Measurements from ENCODE around the gene VPS33B. TPM values are rescaled to one million over a fixed set of nuclear protein-coding genes. Genes with fewer than 3 reads are reported as not detected.
A peak's percentile ranks its signal among the peaks of the same experiment; 100 is the strongest.

The VPS33B gene

GRCh38 chr15:90955624-90956273 lies 66.6 kb downstream of the VPS33B start:
- H3K36me3 ChIP-seq (ENCODE audit: insufficient read depth, low read length): peaks cover 33% of the 10 kb centered on the region
- peak overlapping the region; percentile 96 for H3K9ac ChIP-seq (ENCODE audit: low read depth, low read length)
- peak overlapping the region; percentile 87 for H3K4me3 ChIP-seq (ENCODE audit: low read length)

GRCh38 chr15:90954712-90955623 lies 67.4 kb downstream of the VPS33B start, which contains the start of gene RCCD1:
Gene RCCD1 (plus strand): TSS chr15:90954884. CDS start chr15:90956735, 1,851 bp downstream.
- H3K4me1 ChIP-seq (ENCODE audit: control insufficient read depth, insufficient read depth, low read length): peaks cover 36% of the 10 kb centered on the region
- H3K9me3 ChIP-seq (replicated peaks; ENCODE audit: low read length): no peaks in the 10 kb centered on the region
- H3K4me3 ChIP-seq (ENCODE audit: low read length): peak within 1 kb of the TSS; percentile 87
- peak within 1 kb of the TSS; percentile 96 for H3K4me2 ChIP-seq (ENCODE audit: low read length)
- H3K36me3 ChIP-seq (ENCODE audit: insufficient read depth, low read length): peaks cover 39% of the 10 kb centered on the region
- no peaks in the 10 kb centered on the region for H3K27me3 ChIP-seq (ENCODE audit: control insufficient read depth, insufficient read depth, low read length)
- H3K9ac ChIP-seq (ENCODE audit: low read depth, low read length): peak within 1 kb of the TSS; percentile 96

More at GRCh38 chr15:90955624-90956273, 66.6 kb downstream of the VPS33B start:
- Histone ChIP-seq H3K4me2 (ENCODE audit: low read length) (peak overlapping the region; percentile 96), H3K27me3 (ENCODE audit: control insufficient read depth, insufficient read depth, low read length) (no peaks in the 10 kb centered on the region), H3K4me1 (ENCODE audit: control insufficient read depth, insufficient read depth, low read length) (peaks cover 43% of the 10 kb centered on the region), H3K9me3 (replicated peaks; ENCODE audit: low read length) (no peaks in the 10 kb centered on the region)

GRCh38 chr15:90953947-90954711 lies 68.3 kb downstream of the VPS33B start:
- Histone ChIP-seq H3K4me1 (ENCODE audit: control insufficient read depth, insufficient read depth, low read length) (peaks cover 37% of the 10 kb centered on the region), H3K36me3 (ENCODE audit: insufficient read depth, low read length) (peaks cover 45% of the 10 kb centered on the region), H3K9ac (ENCODE audit: low read depth, low read length) (peak overlapping the region; percentile 96), H3K27me3 (ENCODE audit: control insufficient read depth, insufficient read depth, low read length) (no peaks in the 10 kb centered on the region), H3K9me3 (replicated peaks; ENCODE audit: low read length) (no peaks in the 10 kb centered on the region), H3K4me2 (ENCODE audit: low read length) (peak overlapping the region; percentile 96), H3K4me3 (ENCODE audit: low read length) (no peak overlapping the region)

DNA sequence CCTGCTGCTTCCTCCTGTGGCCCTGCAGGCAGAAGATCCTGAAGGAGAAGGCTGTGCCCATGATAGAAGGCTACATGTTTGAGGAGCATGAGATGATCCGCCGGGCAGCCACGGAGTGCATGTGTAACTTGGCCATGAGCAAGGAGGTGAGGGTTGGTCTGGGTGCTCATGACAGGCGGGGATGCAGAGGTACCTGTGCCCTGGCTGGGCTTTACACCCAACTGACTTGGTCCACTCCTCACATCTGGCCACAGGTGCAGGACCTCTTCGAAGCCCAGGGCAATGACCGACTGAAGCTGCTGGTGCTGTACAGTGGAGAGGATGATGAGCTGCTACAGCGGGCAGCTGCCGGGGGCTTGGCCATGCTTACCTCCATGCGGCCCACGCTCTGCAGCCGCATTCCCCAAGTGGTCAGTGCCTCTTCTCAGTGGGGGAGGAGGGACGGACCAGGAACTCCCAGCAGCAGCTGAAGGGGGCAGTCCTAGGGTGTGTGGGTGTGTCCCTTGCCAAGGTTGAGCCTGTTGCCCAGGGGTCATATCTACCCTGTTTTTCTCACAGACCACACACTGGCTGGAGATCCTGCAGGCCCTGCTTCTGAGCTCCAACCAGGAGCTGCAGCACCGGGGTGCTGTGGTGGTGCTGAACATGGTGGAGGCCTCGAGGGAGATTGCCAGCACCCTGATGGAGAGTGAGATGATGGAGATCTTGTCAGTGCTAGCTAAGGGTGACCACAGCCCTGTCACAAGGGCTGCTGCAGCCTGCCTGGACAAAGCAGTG lies 69.3 kb downstream of the VPS33B start:
- no peaks in the 10 kb centered on the region for H3K9me3 ChIP-seq (replicated peaks; ENCODE audit: low read length)
- no peaks in the 10 kb centered on the region for H3K27me3 ChIP-seq (ENCODE audit: control insufficient read depth, insufficient read depth, low read length)
- no peak overlapping the region for H3K4me3 ChIP-seq (ENCODE audit: low read length)
- no peak overlapping the region for H3K4me2 ChIP-seq (ENCODE audit: low read length)
- H3K4me1 ChIP-seq (ENCODE audit: control insufficient read depth, insufficient read depth, low read length): peaks cover 38% of the 10 kb centered on the region
- H3K9ac ChIP-seq (ENCODE audit: low read depth, low read length): no peak overlapping the region
- peaks cover 53% of the 10 kb centered on the region for H3K36me3 ChIP-seq (ENCODE audit: insufficient read depth, low read length)

DNA sequence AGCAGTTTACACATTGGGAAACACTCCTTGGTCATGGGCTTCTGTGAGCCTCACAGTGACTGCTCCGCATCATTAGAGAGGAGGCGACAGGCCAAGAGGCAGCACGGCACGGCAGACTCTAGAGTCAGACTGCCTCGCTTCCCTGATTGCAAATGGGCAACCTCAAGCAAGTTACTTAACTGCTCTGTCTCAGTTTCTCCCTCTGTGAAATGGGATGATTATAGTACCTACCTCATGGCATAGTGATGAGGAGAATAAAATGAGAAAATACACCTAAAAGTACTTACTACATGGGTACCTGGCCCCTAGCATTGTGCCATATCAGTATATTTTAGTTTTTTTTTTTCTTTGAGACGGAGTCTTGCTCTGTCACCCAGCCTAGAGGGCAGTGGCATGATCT lies 71.7 kb downstream of the VPS33B start:
- no peaks in the 10 kb centered on the region for H3K27me3 ChIP-seq (ENCODE audit: control insufficient read depth, insufficient read depth, low read length)
- peaks cover 18% of the 10 kb centered on the region for H3K4me1 ChIP-seq (ENCODE audit: control insufficient read depth, insufficient read depth, low read length)
- H3K4me2 ChIP-seq (ENCODE audit: low read length): no peak overlapping the region
- no peak overlapping the region for H3K9ac ChIP-seq (ENCODE audit: low read depth, low read length)
- no peaks in the 10 kb centered on the region for H3K9me3 ChIP-seq (replicated peaks; ENCODE audit: low read length)
- peaks cover 73% of the 10 kb centered on the region for H3K36me3 ChIP-seq (ENCODE audit: insufficient read depth, low read length)
- H3K4me3 ChIP-seq (ENCODE audit: low read length): no peak overlapping the region

- Histone ChIP-seq H3K27me3 (ENCODE audit: control insufficient read depth, insufficient read depth, low read length) (no peaks in the 10 kb centered on the region), H3K9ac (ENCODE audit: low read depth, low read length) (no peak overlapping the region), H3K36me3 (ENCODE audit: insufficient read depth, low read length) (peaks cover 75% of the 10 kb centered on the region), H3K4me3 (ENCODE audit: low read length) (no peak overlapping the region), H3K4me2 (ENCODE audit: low read length) (peak overlapping the region; percentile 19), H3K4me1 (ENCODE audit: control insufficient read depth, insufficient read depth, low read length) (peaks cover 13% of the 10 kb centered on the region), H3K9me3 (replicated peaks; ENCODE audit: low read length) (no peaks in the 10 kb centered on the region)
Observed at GRCh38 chr15:90949979-90950675, 72.3 kb downstream of the VPS33B start.

Small RNAs within 50 kb of the gene (small RNA-seq; reads per million reads assigned to genes)
- not detected for gene RF00019
